NCI-H2227 (cell line): ENCODE measurements around the gene MTUS2.

Experiments used
- DNase-seq: peaks from one replicate; lab custom pipeline; 2025; ENCODE audit not compliant: unreplicated experiment; lab: John Stamatoyannopoulos, UW

Gene MTUS2

DNA sequence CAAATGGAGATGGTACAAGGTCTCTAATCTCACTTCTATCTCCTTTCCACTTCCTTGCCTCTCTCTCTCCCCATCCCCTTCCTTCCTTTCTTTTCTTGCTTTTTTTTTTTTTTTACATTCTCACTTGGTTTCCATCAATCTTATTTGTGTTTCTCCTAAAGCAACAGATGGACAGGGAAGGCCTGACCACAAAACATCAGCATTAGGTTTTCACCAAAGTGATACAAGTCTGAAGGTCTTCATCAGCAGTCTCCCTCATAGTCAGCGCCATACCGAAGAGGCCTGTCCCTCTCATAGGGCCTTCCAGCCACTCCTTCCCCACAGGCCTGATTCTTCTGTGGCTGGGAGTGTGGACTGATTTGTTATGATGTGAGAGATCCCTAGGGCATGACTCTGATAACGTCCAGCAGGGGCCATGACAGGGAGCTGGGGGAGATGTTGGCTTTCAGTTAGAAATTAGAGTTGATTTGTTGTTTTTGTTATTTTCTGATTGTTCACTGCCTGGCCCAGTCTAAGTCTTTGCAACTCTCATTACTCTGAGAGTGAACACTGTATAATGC is 616.7 kb downstream of the MTUS2 start:
- DNase-seq = no peak

DNA sequence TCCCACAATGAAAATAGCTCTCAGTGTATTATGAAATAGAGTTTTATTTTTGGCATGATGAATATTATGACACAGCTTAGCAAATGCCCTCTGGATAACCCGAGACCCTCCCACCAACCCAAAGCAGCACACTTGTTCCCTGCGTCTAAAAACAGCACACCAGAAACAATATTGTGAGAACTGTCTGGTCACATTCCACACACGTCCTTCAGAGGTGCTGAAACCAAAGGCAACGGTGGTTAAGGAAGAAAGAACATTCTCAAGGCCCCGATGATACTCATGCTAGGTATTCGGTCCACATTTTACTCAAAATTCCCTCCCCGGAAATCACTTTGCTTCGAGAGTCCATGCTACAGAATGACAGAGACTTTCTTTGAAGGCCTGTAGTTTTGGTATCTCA is 618.6 kb downstream of the MTUS2 start:
- DNase-seq = no peak

DNA sequence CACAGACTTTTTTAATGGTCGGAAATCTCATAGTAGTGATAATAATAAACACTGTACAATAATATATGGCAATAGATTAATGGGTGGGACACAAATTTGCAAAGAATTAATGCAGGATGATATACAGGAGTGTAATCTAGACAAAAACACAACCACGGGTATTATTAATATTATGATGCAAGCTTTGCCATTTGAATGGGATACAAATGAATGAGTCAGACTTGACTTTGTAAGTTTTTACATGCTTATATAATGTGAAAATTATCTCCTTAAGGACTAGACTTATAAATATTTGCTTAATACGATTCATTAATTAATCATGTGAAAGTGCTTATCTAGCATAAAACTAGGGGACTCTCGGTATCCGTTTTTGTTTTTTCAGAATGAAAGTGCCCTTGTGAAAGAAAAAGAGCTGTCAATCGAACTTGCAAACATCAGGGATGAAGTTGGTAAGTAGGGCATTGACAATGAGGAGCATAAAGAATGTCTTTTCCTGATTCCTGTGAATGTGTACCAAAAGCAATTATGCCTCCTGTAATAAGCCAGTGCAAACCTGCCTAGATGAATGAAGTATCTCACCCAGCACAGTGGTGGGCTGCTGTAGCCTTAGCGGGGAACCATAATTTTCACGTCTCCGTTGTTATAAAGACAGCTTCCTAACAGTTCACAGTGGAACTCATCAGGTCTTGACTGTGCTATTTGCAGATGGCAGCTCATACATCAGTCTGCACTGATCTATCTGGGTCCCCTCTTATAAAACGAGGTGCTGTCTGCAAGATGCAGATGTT is 619.7 kb downstream of the MTUS2 start:
- no peak for DNase-seq

DNA sequence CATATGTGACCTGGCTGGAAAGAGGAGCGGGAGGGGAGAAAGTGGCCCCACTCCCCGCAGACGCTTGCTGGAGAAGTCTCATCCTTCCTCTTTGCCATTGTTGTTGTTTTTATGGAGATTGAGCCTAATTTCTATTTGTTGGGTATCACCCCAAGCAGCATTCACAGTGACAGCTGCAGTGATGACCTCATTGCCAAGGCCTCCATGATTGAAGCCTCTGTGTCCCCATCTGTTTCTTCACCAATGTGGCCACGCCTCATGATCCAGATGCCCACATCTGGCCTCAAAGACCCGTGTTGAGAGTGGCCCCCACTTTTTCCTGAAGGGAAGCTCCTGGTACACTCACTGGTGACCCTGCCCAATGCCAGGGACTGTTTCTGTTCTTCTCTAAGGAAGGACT is 621.2 kb downstream of the MTUS2 start:
- no peak for DNase-seq

DNA sequence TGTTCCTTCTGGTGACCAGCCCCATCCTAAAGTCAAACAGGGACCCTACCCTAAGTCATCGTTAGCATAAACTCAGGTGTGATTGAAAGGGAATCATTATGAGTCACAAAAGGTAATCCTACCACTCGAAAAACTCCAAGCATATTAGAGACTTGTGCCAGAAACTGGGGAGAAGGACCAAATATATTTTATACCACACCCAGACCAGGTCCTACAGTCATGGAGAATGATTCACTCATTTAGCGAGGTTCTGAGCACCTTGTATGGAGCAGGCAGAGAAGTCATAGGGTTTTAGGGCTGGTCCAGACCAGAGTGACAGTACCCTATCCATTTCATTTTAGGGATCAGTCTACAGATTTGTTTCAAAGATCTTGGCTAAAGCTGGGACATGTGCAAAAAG is 625.9 kb downstream of the MTUS2 start:
- no peak for DNase-seq

DNA sequence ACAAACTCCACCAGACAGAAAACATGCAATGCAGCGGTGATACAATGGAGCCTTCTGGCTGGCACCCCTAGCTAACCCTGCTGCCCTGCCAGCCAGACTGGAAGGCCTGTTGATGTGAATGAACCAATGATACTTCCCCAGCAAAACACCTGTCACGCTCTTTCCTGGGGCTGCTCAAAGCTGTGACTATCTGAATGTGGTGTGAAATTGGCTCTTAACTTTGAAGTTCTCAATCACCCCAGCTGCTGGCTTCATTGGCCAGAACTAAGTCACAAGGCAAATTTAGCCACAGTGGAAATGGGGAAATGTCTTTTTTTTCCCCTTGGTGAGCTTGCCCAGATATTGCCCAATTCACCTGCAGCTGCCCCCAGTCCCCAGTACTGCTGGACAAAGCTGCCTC is 628.0 kb downstream of the MTUS2 start:
- DNase-seq = no peak

DNA sequence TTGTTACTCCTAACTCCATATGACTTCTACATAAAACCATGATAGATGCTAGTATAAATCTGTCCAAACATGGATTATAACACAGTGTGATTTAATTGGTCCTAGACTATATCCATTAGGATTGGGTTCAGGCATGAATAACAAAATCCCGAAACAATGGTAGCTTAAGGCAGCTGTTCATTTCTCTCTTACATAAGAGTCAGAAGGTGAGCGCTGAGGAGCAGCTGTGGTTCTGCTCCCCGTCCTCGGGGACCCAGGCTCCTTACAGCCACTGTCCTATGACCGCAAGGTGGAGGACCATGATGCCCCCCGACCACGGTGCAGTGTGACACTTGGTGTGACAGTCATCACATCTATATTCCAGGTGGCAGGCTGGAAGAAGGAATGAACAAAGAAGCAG is 629.6 kb downstream of the MTUS2 start:
- no peak for DNase-seq

DNA sequence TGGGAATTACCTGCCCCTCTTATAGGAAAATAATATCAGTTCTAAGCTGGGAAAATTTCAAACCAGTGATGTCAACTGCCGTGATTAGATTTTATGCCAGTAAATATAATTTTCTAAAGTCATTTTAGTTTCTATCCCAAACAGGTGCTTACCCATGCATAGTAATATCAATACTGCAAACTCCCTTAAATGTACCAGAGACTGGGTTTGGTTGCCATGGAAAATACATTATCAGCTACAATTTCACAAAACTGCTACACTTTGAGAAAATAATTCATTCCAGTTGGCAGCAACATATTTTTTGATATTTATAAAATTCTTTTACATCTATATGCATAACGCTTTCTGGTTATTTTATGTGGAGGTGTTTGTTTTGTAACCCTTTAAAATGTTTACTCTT is 631.8 kb downstream of the MTUS2 start:
- DNase-seq = no peak

DNA sequence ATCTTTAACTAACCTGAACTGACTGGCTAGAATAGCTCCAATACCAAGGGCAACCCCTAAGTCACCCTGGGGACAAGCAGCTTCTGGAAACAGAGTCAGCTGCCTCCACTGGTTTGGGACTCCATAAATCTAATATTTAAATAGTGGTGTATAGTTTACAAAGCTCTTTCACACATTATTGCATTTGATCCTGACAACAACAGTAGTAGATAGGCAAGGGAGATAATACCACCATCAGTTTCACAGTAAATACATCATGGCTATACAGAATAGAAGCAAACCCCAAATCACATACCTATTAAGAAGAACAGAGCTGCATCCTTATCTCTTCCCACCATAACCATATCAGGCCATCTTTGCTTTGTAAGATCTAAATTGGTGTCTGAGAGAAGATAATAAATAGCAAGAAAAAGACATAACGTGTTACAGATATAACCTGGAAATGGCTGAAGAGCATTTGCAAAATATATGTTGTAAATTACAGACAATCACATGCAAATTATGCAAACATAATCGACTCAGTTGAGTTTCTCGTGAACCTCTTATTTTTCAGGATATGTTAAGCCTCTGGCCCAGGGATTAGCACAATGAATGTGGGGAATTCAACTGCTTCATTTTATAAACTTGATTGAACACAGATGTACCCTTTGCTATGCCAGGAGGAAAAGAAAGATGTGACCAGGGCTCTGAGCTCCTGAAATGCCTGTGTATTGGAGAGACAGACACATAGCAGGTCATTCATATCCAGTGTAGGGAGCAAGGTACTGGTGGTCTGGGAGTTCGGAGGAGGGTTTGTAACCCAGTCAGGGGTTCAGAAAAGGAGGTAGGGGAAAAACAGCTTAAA is 632.9 kb downstream of the MTUS2 start:
- no peak for DNase-seq

DNA sequence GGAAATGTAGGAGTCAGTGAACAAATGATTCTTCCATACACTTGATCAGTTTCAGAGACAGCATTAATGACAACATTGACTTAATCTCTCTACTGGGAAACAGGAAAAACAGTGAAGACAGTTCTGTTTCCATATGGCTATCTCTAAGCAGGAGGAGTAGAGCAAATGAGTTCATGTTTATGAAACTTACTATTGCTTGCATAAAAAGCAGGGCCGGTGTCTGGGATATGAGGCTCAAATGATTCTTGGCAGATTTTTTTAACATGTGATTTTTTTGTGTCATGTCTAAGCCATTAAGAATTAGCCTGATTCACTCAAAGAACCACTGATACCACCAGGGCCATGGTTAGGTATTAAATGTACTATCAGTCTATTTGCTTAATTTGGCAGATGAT is 633.5 kb downstream of the MTUS2 start:
- DNase-seq = no peak

DNA sequence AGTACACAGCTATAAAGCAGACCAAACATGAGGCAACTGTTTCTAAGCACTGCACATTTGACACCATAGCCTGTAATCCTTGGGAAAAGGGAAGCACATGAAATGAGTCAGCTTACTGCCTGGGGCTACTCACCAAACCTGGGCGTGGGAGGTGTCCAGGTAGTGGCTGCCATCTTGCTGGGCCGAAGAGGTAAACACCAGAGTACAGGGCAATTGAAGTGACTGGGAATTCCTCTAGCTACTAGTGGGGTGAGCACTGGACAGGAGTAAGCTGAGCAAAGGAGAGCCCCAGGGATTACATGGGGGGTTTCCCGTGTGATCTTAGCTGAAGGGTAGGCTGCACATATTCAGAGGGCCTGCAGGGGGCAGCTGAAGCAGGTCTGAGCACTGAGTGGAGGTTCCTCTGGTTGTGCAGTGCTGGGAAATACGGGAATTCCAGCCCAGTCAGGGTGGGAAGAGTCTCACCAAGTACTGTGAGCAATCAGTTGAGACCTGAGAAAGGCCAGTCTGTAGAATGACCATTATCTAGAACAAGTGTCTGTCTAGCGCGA is 634.9 kb downstream of the MTUS2 start:
- no peak for DNase-seq

DNA sequence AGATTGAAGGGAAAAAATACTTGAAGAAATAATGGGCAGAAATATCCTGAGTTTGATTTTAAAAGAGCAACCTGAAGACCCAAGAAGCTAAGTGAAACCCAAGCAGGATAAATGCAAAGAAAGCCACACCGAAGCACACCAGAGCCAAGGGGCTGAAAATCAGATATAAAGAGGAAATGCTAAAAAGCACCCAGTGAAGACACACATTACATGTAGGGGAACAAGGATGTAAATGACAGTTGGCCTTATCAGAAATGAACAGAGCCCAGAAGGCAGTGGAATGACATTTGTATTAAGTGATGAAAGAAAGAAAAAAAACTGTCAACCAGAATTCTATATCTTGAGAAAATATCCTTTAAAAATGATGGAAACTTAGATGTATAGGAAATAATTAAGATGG is 636.3 kb downstream of the MTUS2 start:
- no peak for DNase-seq

DNA sequence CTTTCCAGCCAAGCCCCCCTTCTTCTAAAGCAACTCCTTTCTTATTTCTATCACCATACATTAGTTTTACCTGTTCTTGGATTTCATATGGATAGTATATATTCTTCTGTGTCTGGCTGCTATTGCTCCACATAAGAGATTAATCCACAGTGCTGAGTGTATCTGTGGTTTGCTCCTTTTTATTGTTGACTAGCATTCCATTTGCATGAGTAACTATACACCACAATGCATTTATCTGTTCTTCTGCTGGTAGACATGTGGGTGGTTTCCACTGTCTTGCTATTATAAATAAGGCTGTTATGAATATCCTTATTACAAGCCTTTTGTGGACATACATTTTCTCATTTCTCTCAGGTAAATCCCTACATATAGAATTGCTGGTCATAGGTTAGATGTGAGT is 637.2 kb downstream of the MTUS2 start:
- no peak for DNase-seq

DNA sequence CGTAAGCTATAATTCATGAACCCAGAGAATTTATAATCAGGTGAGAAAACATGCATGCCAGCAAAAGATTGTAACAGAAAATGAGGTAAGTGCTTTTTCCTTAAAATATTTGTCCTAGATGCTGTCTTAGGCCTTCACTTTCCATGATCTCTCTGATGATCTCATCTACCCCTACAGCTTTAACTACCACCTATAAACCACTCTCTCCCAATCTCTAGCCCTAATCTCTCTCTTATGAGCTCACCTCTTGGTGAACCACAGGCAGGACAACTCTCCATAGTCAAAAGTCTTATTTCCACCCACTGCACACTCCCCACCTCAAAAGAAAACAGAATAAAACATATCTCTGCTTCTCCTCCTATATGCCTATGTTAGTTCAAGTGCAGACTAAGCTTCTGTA is 638.3 kb downstream of the MTUS2 start:
- no peak for DNase-seq

DNA sequence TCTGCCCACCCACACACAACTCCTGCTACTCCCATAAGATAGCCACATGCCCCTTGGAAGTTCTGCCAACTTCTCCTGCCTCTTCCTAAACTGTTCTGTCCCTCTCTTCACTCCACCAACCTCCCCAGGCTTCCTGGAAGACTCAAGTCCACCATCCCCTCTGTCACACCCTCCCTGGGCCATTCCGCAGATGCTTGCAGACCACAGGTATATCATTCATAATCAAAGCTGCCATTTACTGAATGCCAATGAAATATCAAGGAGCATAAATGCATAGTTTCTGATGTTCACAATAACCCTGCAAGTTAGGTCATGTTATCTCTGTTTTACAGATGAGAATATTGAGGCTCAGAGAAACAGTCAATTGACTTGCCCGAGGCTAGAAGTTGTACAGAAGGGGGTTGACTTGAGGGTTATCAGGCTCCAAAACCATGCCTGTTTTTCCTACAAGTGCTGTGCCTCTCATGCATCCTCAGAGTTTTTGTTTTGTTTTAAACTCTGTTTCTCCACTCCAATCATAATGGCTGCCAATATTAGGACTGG is 639.7 kb downstream of the MTUS2 start:
- no peak for DNase-seq

DNA sequence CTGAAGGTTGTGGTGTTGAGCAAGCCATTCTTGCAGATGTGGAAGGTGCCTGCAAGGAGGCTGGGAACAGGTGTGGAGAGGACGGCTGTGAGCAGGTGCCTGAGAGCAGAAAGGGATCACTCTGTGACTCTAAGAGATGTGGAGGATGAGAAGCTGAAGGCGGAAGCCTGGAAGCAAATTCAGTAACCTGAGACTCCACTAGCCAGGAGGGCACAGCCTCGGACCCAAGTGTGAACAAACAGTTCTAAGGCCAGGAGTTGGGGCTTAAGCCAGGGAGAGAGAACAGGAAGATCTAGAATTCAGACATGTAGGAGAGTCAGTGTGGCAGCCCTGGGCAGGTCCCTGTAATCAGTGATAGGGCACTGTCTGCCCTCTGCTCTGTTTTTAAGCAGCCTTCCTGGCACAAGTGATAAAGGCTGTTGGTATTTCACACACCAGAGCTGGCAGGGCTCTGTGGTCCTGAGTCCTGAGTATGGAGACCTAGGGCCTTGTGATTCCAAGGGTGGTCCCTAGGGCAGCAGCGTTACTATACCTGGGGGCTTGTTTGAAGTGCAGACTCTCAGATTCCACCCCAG is 644.1 kb downstream of the MTUS2 start:
- no peak for DNase-seq

DNA sequence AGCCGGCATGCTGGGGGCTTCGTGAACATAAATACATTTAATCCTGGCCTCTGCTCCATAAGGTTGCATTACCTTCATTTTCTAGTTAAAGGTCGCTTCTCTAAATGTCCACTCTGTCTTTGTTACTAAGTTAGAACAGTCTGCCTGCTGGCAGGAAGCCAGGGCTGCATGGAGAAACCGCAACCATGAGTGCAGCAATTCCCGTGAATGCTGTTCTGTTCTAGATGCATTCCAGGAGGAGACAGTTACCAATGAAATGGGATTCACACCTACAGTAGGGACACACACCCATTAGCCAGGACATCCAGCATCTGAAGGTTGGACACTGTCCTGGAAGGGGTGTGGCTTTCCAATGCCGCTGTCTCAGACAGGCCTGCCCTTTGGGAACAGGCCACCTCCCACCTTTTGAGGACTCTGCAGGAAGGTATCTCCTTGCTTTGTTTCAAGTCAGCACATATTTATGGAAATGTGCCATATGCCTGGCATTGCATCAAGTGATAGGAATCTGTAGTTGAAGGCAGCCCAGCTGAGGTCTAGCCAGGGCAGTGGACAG is 645.7 kb downstream of the MTUS2 start:
- DNase-seq = peak; percentile 1

DNA sequence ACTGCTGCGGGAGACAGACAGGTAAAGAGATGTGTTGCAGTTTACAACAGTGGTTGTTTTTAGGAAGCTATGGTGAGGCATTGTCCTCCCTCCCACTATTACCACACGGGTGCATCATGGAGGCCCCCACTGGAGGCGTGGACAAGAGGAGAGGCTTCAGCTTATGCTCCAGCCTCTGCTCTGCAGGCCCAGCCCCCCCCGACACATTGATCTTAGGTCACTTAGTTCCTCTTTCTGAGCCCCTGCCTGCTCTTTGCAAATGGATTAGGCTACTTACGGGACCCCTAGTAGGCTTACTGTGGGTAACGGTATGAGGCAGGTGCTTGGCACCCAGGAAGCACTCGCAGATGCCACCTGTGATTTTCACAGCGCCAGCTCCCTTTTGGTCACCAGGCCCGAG is 651.4 kb downstream of the MTUS2 start:
- DNase-seq = no peak

DNA sequence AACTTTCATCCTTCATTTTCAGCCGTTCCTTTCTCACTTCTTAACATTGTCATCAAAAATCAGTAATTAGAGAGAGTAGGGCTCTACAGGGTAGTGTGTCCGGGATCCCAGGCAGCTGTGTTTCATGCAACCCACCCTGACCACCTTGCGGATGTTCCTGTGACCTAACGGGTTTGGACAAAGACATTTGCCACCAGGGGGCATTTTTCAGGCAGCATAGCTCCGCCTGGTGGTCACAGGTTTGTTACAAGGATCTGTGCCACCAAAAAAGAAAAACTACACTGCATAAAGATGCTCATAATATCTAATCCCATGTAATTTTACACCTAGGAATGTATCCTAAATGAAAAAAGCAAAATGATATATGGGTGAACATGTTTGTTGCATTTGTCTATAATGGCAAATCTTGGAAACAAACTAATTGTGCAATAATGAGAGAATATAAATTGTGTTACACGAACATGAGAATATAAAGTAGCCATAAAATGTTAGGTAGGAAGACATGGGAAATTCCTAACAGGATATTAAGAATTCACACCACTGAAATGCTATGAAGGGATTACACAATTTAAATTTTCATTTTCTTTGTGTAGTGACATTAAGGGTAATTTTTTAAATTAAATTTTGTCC is 652.3 kb downstream of the MTUS2 start:
- peak; percentile 10 for DNase-seq

DNA sequence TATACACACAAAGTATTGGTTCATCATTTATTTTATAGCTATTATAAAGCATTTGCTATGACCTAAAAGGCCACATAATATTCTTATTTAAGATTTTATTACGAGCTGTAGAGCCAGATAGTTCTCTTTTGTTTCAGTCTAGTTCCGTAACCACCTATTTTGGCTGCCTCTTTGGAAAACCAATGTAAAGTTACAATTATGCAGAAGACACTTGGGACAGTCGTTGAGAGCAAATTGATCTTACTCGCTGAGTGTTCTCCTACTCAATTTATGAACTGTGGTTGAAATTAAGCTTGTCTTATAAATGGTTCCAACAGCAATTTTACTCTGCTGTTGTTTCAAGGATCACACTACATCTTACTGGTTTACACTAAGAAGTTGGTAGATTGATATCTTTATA is 653.0 kb downstream of the MTUS2 start:
- DNase-seq = no peak
